CD14-positive monocyte (primary cell): Measurements from ENCODE around the gene RALGAPA1. TPM values are rescaled to one million over a fixed set of nuclear protein-coding genes. Genes with fewer than 3 reads are reported as not detected.

Experiments
- DNase-seq, 3 donors: peaks; one replicate each; pipeline ENCODE4 v3.0.0-alpha.2; 2011 to 2022
- H2AFZ ChIP-seq: 2 replicates; pipeline ENCODE4 v1.6.0; 2012; ENCODE audit warnings: mild to moderate bottlenecking, low read depth, low read length, inconsistent platforms; ENCODE audit not compliant: insufficient read depth, poor library complexity, severe bottlenecking
- H3K27ac ChIP-seq, 2 donors: 1 replicate in 1 of 2; 2 replicates in 1 of 2; pipeline ENCODE4 v1.5.1; 2012 to 2013; ENCODE audit warnings: low read length in 2 of 2, control low read depth in 1 of 2, inconsistent platforms in 1 of 2, low read depth in 1 of 2, mild to moderate bottlenecking in 1 of 2
- H3K27me3 ChIP-seq, 2 donors: one replicate each; pipeline versions ENCODE4 v1.6.0 to v1.6.1; 2011 to 2013; ENCODE audit warnings: low read length in 2 of 2; ENCODE audit not compliant: control insufficient read depth in 2 of 2, insufficient read depth in 2 of 2
- H3K36me3 ChIP-seq, 2 donors: replicated peaks in 1 of 2; 1 replicate in 1 of 2; 2 replicates in 1 of 2; pipeline versions ENCODE4 v1.5.1 to v1.6.1; 2012 to 2013; ENCODE audit warnings: low read length in 2 of 2, control low read depth in 1 of 2, inconsistent platforms in 1 of 2, mild to moderate bottlenecking in 1 of 2; ENCODE audit not compliant: insufficient read depth in 2 of 2, control insufficient read depth in 1 of 2
- H3K4me1 ChIP-seq, 2 donors: 1 replicate in 1 of 2; 2 replicates in 1 of 2; pipeline versions ENCODE4 v1.5.1 to v1.6.1; 2012 to 2013; ENCODE audit warnings: low read length in 2 of 2, control low read depth in 1 of 2, inconsistent platforms in 1 of 2, mild to moderate bottlenecking in 1 of 2, moderate library complexity in 1 of 2; ENCODE audit not compliant: insufficient read depth in 2 of 2, control insufficient read depth in 1 of 2
- H3K4me2 ChIP-seq: replicated peaks from 2 replicates; pipeline ENCODE3; 2012; ENCODE audit warnings: low read length, moderate library complexity, mild to moderate bottlenecking; ENCODE audit not compliant: poor library complexity, severe bottlenecking; ENCODE audit errors: extremely low read depth
- H3K4me3 ChIP-seq, 3 experiments: fragments of 200-600 bp in 1 of 3; sonication (generic) in 1 of 3; replicated peaks in 1 of 3; 1 replicate in 2 of 3; 2 replicates in 1 of 3; pipeline ENCODE4 v1.5.1; 2011 to 2013; ENCODE audit warnings: low read length in 3 of 3, mild to moderate bottlenecking in 3 of 3, control low read depth in 2 of 3, low read depth in 2 of 3, inconsistent platforms in 1 of 3, moderate library complexity in 1 of 3
- H3K79me2 ChIP-seq: 2 replicates; pipeline ENCODE4 v1.6.0; 2012; ENCODE audit warnings: mild to moderate bottlenecking, control low read depth, inconsistent platforms, low read length, moderate library complexity; ENCODE audit not compliant: insufficient read depth
- H3K9ac ChIP-seq: 2 replicates; pipeline ENCODE4 v1.6.0; 2017; ENCODE audit warnings: low read length, mild to moderate bottlenecking; ENCODE audit not compliant: insufficient read depth, poor library complexity, severe bottlenecking
- H3K9me3 ChIP-seq, 2 donors: replicated peaks in 1 of 2; 1 replicate in 1 of 2; 2 replicates in 1 of 2; pipeline versions ENCODE4 v1.5.1 to v1.6.1; 2012 to 2013; ENCODE audit warnings: low read length in 2 of 2, control low read depth in 1 of 2; ENCODE audit not compliant: control insufficient read depth in 1 of 2, insufficient read depth in 1 of 2
- H4K20me1 ChIP-seq: 2 replicates; pipeline ENCODE4 v1.6.0; 2012; ENCODE audit warnings: mild to moderate bottlenecking, low read length, control low read depth, moderate library complexity; ENCODE audit not compliant: insufficient read depth
- H3K27ac Mint-ChIP-seq, 7 donors: one replicate each; pipeline ENCODE4 v1.8.0; 2020; ENCODE audit warnings: mild to moderate bottlenecking in 7 of 7, mixed read lengths in 7 of 7, moderate library complexity in 6 of 7, inconsistent platforms in 2 of 7
- H3K27me3 Mint-ChIP-seq, 3 donors: one replicate each; pipeline ENCODE4 v1.8.0; 2021 to 2022; ENCODE audit warnings: low read depth in 3 of 3, mild to moderate bottlenecking in 3 of 3, mixed read lengths in 3 of 3, moderate library complexity in 3 of 3, inconsistent platforms in 1 of 3
- H3K36me3 Mint-ChIP-seq, 2 donors: one replicate each; pipeline ENCODE4 v1.8.0; 2020; ENCODE audit warnings: mixed read lengths in 2 of 2, inconsistent platforms in 1 of 2, mild to moderate bottlenecking in 1 of 2
- H3K4me1 Mint-ChIP-seq: one replicate; pipeline ENCODE4 v1.8.0; 2020; ENCODE audit warnings: mild to moderate bottlenecking, mixed read lengths
- H3K4me3 Mint-ChIP-seq, 2 donors: one replicate each; pipeline ENCODE4 v1.8.0; 2020; ENCODE audit warnings: mild to moderate bottlenecking in 2 of 2, mixed read lengths in 2 of 2, moderate library complexity in 1 of 2
- H3K9me3 Mint-ChIP-seq, 7 donors: one replicate each; pipeline ENCODE4 v1.8.0; 2020 to 2022; ENCODE audit warnings: mixed read lengths in 7 of 7, mild to moderate bottlenecking in 6 of 7, moderate library complexity in 6 of 7, inconsistent platforms in 2 of 7
- CTCF ChIP-seq: fragments of 200-600 bp; IDR thresholded peaks from one replicate; pipeline ENCODE4 v1.8.0; 2022; ENCODE audit warnings: antibody characterized with exemption, mild to moderate bottlenecking
- WGBS: methylation state at CpG from one replicate; pipeline ENCODE4 v1.1.5; 2013; ENCODE audit warnings: missing lambda C conversion rate; ENCODE audit not compliant: insufficient coverage; 5-methylcytosine and 5-hydroxymethylcytosine counted together
- intact Hi-C, 2 donors: fragments of 100-400 bp; cut with micrococcal nuclease; formaldehyde crosslinking; loops; one replicate each; pipeline versions ENCODE4 v1.15.0 to v1.15.1; 2023
- polyA plus RNA-seq, 3 donors: library from polyadenylated mRNA; depleted of rRNA in 1 of 3; unstranded in 2 of 3; stranded (reverse) in 1 of 3; fragments of 300-500 nt in 2 of 3; fragments of >200 nt in 1 of 3; fragmentation: Illumina TruSeq in 2 of 3; gene quantifications; 1 replicate in 2 of 3; 2 replicates in 1 of 3; pipeline ENCODE4 v1.2.3, GENCODE V29; 2012 to 2021

The RALGAPA1 gene
- polyA plus RNA-seq, 3 donors = 3.2 to 7.4 (median 4.1) TPM

DNA sequence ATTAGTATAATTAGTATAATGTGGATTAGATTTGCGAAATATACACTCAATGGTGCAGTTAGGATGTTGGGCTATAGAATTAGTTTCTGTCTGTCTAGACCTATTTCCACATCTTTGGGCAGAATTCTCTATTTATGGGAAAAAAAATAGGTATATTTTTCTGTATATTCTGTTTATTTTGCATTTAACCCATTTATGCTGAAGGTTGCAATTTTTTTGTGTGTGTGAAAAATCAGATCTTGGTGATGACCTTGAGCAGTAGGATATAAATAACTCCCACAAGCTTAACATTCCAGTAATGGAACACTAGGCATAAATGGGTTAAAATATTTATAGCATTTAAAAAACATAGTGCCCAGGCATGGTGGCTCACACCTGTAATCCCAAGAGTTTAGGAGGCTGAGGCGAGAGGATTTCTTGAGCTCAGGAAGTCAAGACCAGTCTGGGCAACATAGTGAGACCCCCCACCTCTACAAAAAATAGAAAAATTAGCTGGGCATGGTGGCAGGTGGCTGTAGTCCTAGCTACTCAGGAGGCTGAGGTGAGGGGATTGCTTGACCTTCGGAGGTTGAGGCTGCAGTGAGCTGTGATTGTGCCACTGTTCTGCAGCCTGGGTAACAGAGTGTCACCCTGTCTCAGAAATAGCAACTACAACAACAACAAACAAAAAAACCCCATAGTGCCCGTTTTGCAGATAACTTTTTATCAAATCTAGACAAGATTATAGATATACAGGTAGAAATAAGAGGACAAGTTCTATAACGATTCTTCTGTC, 26.3 kb upstream of the RALGAPA1 start:
- Mint-ChIP-seq H3K27ac (no peak overlapping the region), H3K27me3 (peaks cover 0 to 2% (median 0%) of the 10 kb centered on the region in 3 donors), H3K9me3 (peaks cover 1 to 12% (median 8%) of the 10 kb centered on the region in 7 donors), H3K4me3 (no peak overlapping the region), H3K4me1 (no peaks in the 10 kb centered on the region), H3K36me3 (peaks cover 46 to 47% of the 10 kb centered on the region in 2 donors)
- H3K27ac ChIP-seq = no peak overlapping the region
- no peaks in the 10 kb centered on the region for H3K27me3 ChIP-seq
- DNase-seq = no peak
- intact Hi-C loops = no loop called here
- peaks cover 6 to 11% of the 10 kb centered on the region in 2 donors for H3K36me3 ChIP-seq
- no peak overlapping the region for H3K9ac ChIP-seq
- H3K4me1 ChIP-seq = no peaks in the 10 kb centered on the region
- no peaks in the 10 kb centered on the region for H3K9me3 ChIP-seq
- H3K4me3 ChIP-seq = no peak overlapping the region
- WGBS = no CpG with 5 or more reads among the region's 5 CpGs
- H2AFZ ChIP-seq = no peak overlapping the region
- H3K4me2 ChIP-seq = no peak overlapping the region
- TF ChIP-seq CTCF = no peak
- no peaks in the 10 kb centered on the region for H3K79me2 ChIP-seq
- H4K20me1 ChIP-seq = no peaks in the 10 kb centered on the region

DNA sequence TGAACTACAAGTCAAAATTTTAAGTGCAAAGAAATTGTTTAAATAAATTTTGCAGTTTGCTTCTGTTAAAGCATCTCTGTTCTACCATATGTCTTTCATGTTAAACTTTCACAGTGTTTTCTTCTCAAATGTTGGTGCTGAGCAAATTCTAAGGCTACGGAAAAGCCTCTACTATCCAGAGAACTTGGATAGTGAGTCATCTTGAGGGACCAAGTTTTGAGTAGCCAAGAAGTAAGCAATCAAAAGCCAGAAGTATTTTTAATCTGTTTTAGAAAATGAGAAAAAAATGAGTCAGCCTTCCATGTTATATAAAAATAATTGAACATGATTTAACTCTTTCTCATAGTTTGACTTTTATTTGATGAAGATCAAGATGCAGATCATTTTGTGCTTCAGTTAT, 20.4 kb upstream of the RALGAPA1 start:
- DNase-seq = no peak
- no peak overlapping the region for H3K27ac ChIP-seq
- H3K27ac Mint-ChIP-seq = no peak overlapping the region
- H3K27me3 Mint-ChIP-seq = peaks cover 0 to 3% (median 2%) of the 10 kb centered on the region in 3 donors
- no peak overlapping the region for H3K9ac ChIP-seq
- no peaks in the 10 kb centered on the region for H4K20me1 ChIP-seq
- peaks cover 13 to 17% of the 10 kb centered on the region in 2 donors for H3K4me1 ChIP-seq
- peaks cover 17% of the 10 kb centered on the region for H3K4me1 Mint-ChIP-seq
- H3K27me3 ChIP-seq = no peaks in the 10 kb centered on the region
- H3K4me3 Mint-ChIP-seq = no peak overlapping the region
- no peaks in the 10 kb centered on the region for H3K9me3 ChIP-seq
- no peaks in the 10 kb centered on the region for H3K79me2 ChIP-seq
- intact Hi-C loops = no loop called here
- H3K4me3 ChIP-seq = no peak overlapping the region
- WGBS = no CpG with 5 or more reads among the region's 1 CpG
- H2AFZ ChIP-seq = no peak overlapping the region
- peaks cover 3 to 6% of the 10 kb centered on the region in 2 donors for H3K36me3 ChIP-seq
- TF ChIP-seq CTCF = no peak
- H3K9me3 Mint-ChIP-seq = peaks cover 0 to 1% (median 0%) of the 10 kb centered on the region in 7 donors
- peaks cover 6 to 9% of the 10 kb centered on the region in 2 donors for H3K36me3 Mint-ChIP-seq
- H3K4me2 ChIP-seq = no peak overlapping the region
